Testis (tissue), 2 donors: ENCODE results near the gene NR2E1.

Experiments
- POLR2A ChIP-seq: fragments of 450-650 bp; IDR thresholded peaks from one replicate; pipeline ENCODE4 v1.6.1; 2017; ENCODE audit warnings: antibody characterized with exemption, mild to moderate bottlenecking, moderate library complexity
- TF ChIP-seq, protein P1 (sequence below), 3 experiments: fragments of 450-650 bp in 2 of 3; fragments of 200-600 bp in 1 of 3; sonication (generic) in 1 of 3; IDR thresholded peaks; one replicate each; pipeline ENCODE4 v1.5.1; 2016 to 2019; ENCODE audit warnings: antibody characterized with exemption in 3 of 3, mild to moderate bottlenecking in 2 of 3, moderate library complexity in 1 of 3

- TF ChIP-seq, protein P1, sequence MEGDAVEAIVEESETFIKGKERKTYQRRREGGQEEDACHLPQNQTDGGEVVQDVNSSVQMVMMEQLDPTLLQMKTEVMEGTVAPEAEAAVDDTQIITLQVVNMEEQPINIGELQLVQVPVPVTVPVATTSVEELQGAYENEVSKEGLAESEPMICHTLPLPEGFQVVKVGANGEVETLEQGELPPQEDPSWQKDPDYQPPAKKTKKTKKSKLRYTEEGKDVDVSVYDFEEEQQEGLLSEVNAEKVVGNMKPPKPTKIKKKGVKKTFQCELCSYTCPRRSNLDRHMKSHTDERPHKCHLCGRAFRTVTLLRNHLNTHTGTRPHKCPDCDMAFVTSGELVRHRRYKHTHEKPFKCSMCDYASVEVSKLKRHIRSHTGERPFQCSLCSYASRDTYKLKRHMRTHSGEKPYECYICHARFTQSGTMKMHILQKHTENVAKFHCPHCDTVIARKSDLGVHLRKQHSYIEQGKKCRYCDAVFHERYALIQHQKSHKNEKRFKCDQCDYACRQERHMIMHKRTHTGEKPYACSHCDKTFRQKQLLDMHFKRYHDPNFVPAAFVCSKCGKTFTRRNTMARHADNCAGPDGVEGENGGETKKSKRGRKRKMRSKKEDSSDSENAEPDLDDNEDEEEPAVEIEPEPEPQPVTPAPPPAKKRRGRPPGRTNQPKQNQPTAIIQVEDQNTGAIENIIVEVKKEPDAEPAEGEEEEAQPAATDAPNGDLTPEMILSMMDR (IDR thresholded peaks at IDR 0.05) = no peak
- TF ChIP-seq POLR2A = no peak
Measured at GRCh38 chr6:108176281-108177089, 10.7 kb downstream of the NR2E1 start.
